Gastrocnemius medialis (tissue), 4 donors: ENCODE measurements around the gene ELAVL2. TPM values are rescaled to one million over a fixed set of nuclear protein-coding genes. Genes with fewer than 3 reads are reported as not detected.
"Not testable (repeated sequence)": the region's sequence is repeated elsewhere in the genome, so short reads cannot be mapped to it uniquely, and the experiment has no call there.

Experiments
- ATAC-seq, 2 donors: fragments of 150-250 bp; one replicate each; pipeline ENCODE4 v1.9.1; 2016
- DNase-seq, 2 donors: peaks; one replicate each; pipeline ENCODE4 v3.0.0-alpha.2; 2019
- H3K27ac ChIP-seq, 4 donors: fragments of 200-600 bp; sonication (generic); 1 replicate in 1 of 4; 2 replicates in 3 of 4; pipeline ENCODE4 v1.5.1; 2016 to 2018; ENCODE audit warnings: mild to moderate bottlenecking in 2 of 4, moderate library complexity in 1 of 4
- H3K27me3 ChIP-seq, 3 donors: fragments of 200-600 bp; sonication (generic) in 2 of 3; 1 replicate in 1 of 3; 2 replicates in 2 of 3; pipeline versions ENCODE4 v1.5.1 to v1.6.0; 2016 to 2019; ENCODE audit warnings: mild to moderate bottlenecking in 1 of 3, moderate library complexity in 1 of 3
- H3K36me3 ChIP-seq, 2 donors: fragments of 200-600 bp; sonication (generic) in 1 of 2; one replicate each; pipeline ENCODE4 v1.5.1; 2017 to 2018
- H3K4me1 ChIP-seq, 2 donors: fragments of 200-600 bp; sonication (generic) in 1 of 2; one replicate each; pipeline ENCODE4 v1.5.1; 2016 to 2017; ENCODE audit warnings: mild to moderate bottlenecking in 2 of 2
- H3K4me3 ChIP-seq, 4 donors: fragments of 200-600 bp; sonication (generic) in 3 of 4; 1 replicate in 1 of 4; 2 replicates in 3 of 4; pipeline ENCODE4 v1.5.1; 2016 to 2019; ENCODE audit warnings: mild to moderate bottlenecking in 2 of 4
- H3K9me3 ChIP-seq, 3 donors: fragments of 200-600 bp; sonication (generic) in 2 of 3; 1 replicate in 1 of 3; 2 replicates in 2 of 3; pipeline ENCODE4 v1.5.1; 2016 to 2019
- CTCF ChIP-seq, 5 experiments: fragments of 450-650 bp in 3 of 5; fragments of 200-600 bp in 2 of 5; sonication (generic) in 2 of 5; IDR thresholded peaks in 4 of 5; conservative IDR thresholded peaks in 1 of 5; 1 replicate in 4 of 5; 2 replicates in 1 of 5; pipeline ENCODE4 v1.5.1; 2016 to 2019; ENCODE audit warnings: antibody characterized with exemption in 5 of 5, mild to moderate bottlenecking in 3 of 5, moderate library complexity in 3 of 5
- POLR2A ChIP-seq, 2 donors: fragments of 450-650 bp; IDR thresholded peaks; one replicate each; pipeline ENCODE4 v1.6.1; 2017; ENCODE audit warnings: antibody characterized with exemption in 2 of 2, mild to moderate bottlenecking in 2 of 2, moderate library complexity in 2 of 2
- in situ Hi-C, 4 donors: fragments of 200-750 bp; cut with MboI; loops; one replicate each; pipeline versions ENCODE4 v1.15.0 to v1.8.0; 2017; ENCODE audit warnings: low sequenced_read_pairs in 4 of 4
- intact Hi-C: fragments of 100-400 bp; cut with DNase I; formaldehyde crosslinking; loops from one replicate; pipeline ENCODE4 v1.15.1; 2023; ENCODE audit warnings: low total_unique reads
- total RNA-seq, 4 donors: library from RNA; depleted of rRNA; stranded (reverse); fragments of >200 nt; gene quantifications; one replicate each; pipeline versions ENCODE4 v1.1.0 to v1.2.3, GENCODE V29; 2016

Gene ELAVL2
- total RNA-seq, 4 donors from 2014 or later: not detected

GRCh38 chr9:23723672-23724071 is 102.4 kb downstream of the ELAVL2 start:
- DNase-seq (no peak), ATAC-seq (no peak)
- no peaks in the 10 kb centered on the region for H3K9me3 ChIP-seq
- H3K27me3 ChIP-seq: no peaks in the 10 kb centered on the region
- no peak for TF ChIP-seq POLR2A (IDR thresholded peaks at IDR 0.05)
- TF ChIP-seq CTCF (IDR thresholded peaks at IDR 0.05 in 4 of 5, conservative IDR thresholded peaks at IDR 0.05 in 1 of 5): no peak
- no peaks in the 10 kb centered on the region for H3K4me1 ChIP-seq
- intact Hi-C loops: no loop called here
- no peak overlapping the region for H3K4me3 ChIP-seq
- in situ Hi-C loops: no loop called here
- no peak overlapping the region for H3K27ac ChIP-seq
- H3K36me3 ChIP-seq: no peaks in the 10 kb centered on the region

GRCh38 chr9:23723048-23723447 is 103.0 kb downstream of the ELAVL2 start:
- H3K9me3 ChIP-seq, ATAC-seq, in situ Hi-C loops: not testable (repeated sequence)

GRCh38 chr9:23721466-23721865 is 104.6 kb downstream of the ELAVL2 start:
- TF ChIP-seq CTCF (IDR thresholded peaks at IDR 0.05 in 4 of 5, conservative IDR thresholded peaks at IDR 0.05 in 1 of 5) (no peak), POLR2A (IDR thresholded peaks at IDR 0.05) (no peak)
- in situ Hi-C loops (no loop called here), intact Hi-C loops (no loop called here)
- Histone ChIP-seq H3K27ac (no peak overlapping the region), H3K4me1 (no peaks in the 10 kb centered on the region), H3K9me3 (no peaks in the 10 kb centered on the region), H3K4me3 (no peak overlapping the region), H3K27me3 (no peaks in the 10 kb centered on the region), H3K36me3 (no peaks in the 10 kb centered on the region)
- ATAC-seq: no peak
- no peak for DNase-seq

More at GRCh38 chr9:23723048-23723447, 103.0 kb downstream of the ELAVL2 start:
- H3K27me3 ChIP-seq, H3K36me3 ChIP-seq, H3K27ac ChIP-seq, H3K4me1 ChIP-seq, DNase-seq, intact Hi-C loops, H3K4me3 ChIP-seq: not testable (repeated sequence)

GRCh38 chr9:23717505-23717904 is 108.5 kb downstream of the ELAVL2 start:
- DNase-seq (no peak), ATAC-seq (no peak)
- no peaks in the 10 kb centered on the region for H3K27me3 ChIP-seq
- intact Hi-C loops: no loop called here
- H3K27ac ChIP-seq: no peak overlapping the region
- H3K9me3 ChIP-seq: no peaks in the 10 kb centered on the region
- no peaks in the 10 kb centered on the region for H3K36me3 ChIP-seq
- H3K4me3 ChIP-seq: no peak overlapping the region
- no peak for TF ChIP-seq CTCF (IDR thresholded peaks at IDR 0.05 in 4 of 5, conservative IDR thresholded peaks at IDR 0.05 in 1 of 5)
- TF ChIP-seq POLR2A (IDR thresholded peaks at IDR 0.05): no peak
- no peaks in the 10 kb centered on the region for H3K4me1 ChIP-seq
- in situ Hi-C loops: no loop called here

- intact Hi-C loops (no loop called here), in situ Hi-C loops (no loop called here)
- H3K36me3 ChIP-seq: no peaks in the 10 kb centered on the region
- H3K27me3 ChIP-seq: no peaks in the 10 kb centered on the region
- no peak overlapping the region for H3K4me3 ChIP-seq
- TF ChIP-seq CTCF (IDR thresholded peaks at IDR 0.05 in 4 of 5, conservative IDR thresholded peaks at IDR 0.05 in 1 of 5) (no peak), POLR2A (IDR thresholded peaks at IDR 0.05) (no peak)
- no peak overlapping the region for H3K27ac ChIP-seq
- ATAC-seq (no peak), DNase-seq (no peak)
- H3K9me3 ChIP-seq: no peaks in the 10 kb centered on the region
- H3K4me1 ChIP-seq: no peaks in the 10 kb centered on the region
Measured at GRCh38 chr9:23707249-23707648, 118.8 kb downstream of the ELAVL2 start.
